ENCODE data around the gene KCNJ11. TPM values are rescaled to one million over a fixed set of nuclear protein-coding genes. Genes with fewer than 3 reads are reported as not detected.

KCNJ11 gene
- total RNA-seq, 3 donors from 2014 or later, result 1.2 to 3.9 (median 1.6) TPM

DNA sequence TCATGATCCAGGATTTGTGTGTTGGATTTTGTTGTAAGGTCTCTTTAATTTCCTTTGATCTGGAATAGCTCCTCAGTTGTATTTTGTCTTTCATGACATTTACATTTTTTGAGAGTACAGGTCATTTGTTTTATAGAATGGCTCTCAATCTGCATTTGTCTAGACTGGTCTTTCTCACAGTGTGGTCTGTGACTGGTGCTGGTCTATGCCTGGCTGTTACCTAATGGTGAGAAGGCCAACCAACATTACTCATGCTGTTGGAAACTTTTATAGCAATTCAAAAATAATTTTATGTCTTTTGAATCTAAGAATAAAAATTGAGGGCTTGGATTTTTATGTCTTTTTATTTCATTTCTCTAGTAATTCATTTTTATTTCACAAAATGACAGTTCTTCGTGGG, 40.8 kb downstream of the KCNJ11 start:
- Histone ChIP-seq H3K36me3 (ENCODE audit: low read depth) (no peaks in the 10 kb centered on the region), H3K9me3 (no peaks in the 10 kb centered on the region), H3K4me3 (no peak overlapping the region), H3K4me1 (ENCODE audit: low read depth) (peaks cover 4% of the 10 kb centered on the region)
- intact Hi-C loops (cut with DNase I, micrococcal nuclease), result no loop called here
- DNase-seq, result no peak
- no peak for ATAC-seq
- TF ChIP-seq, protein P1, sequence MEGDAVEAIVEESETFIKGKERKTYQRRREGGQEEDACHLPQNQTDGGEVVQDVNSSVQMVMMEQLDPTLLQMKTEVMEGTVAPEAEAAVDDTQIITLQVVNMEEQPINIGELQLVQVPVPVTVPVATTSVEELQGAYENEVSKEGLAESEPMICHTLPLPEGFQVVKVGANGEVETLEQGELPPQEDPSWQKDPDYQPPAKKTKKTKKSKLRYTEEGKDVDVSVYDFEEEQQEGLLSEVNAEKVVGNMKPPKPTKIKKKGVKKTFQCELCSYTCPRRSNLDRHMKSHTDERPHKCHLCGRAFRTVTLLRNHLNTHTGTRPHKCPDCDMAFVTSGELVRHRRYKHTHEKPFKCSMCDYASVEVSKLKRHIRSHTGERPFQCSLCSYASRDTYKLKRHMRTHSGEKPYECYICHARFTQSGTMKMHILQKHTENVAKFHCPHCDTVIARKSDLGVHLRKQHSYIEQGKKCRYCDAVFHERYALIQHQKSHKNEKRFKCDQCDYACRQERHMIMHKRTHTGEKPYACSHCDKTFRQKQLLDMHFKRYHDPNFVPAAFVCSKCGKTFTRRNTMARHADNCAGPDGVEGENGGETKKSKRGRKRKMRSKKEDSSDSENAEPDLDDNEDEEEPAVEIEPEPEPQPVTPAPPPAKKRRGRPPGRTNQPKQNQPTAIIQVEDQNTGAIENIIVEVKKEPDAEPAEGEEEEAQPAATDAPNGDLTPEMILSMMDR (IDR thresholded peaks at IDR 0.05), result no peak

DNA sequence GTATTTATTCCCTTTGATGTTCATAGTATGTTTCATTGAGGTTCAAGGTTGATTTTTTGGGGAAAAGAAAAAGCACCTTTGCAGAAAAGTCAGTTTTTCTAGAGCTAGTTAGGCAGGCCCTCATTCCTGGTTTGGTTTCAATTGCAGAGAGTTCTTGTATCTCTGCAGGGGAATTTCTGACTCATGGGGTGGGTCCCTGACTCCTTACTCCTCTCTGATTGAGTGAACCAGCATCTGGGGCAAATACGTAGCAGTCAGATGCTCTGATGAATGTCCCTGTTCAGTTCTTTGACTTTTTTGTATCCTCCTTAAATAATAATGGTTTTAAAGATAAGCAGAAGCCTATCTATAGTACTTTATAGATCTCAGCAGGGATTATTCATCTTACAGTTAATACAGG, 44.6 kb downstream of the KCNJ11 start:
- TF ChIP-seq, protein P1 (IDR thresholded peaks at IDR 0.05), result no peak
- DNase-seq, result no peak
- Histone ChIP-seq H3K9me3 (no peaks in the 10 kb centered on the region), H3K36me3 (ENCODE audit: low read depth) (no peaks in the 10 kb centered on the region), H3K4me1 (ENCODE audit: low read depth) (no peaks in the 10 kb centered on the region), H3K4me3 (no peak overlapping the region)
- intact Hi-C loops (cut with DNase I, micrococcal nuclease), result no loop called here
- no peak for ATAC-seq

DNA sequence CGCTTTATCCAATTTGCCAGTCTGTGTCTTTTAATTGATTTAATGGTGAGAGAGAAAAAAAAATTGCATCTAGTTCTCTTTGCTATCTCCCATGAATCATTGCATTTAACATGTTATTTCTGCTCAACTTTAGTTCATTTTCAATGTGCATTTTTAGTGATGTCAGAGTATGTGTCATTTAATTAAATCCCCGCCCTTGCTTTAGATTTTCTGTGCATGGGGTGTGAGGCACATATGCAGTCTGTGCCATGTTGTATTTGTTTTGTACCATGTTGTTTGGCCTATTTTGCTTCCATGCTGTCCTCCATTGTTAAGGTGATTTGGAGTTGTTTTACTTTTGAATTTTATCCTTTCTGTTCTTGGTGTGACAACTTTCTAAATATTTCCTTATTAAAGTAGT, 45.2 kb downstream of the KCNJ11 start:
- intact Hi-C loops (cut with DNase I, micrococcal nuclease), result no loop called here
- H3K4me1 ChIP-seq (ENCODE audit: low read depth), result no peaks in the 10 kb centered on the region
- DNase-seq (no peak), ATAC-seq (no peak)
- H3K9me3 ChIP-seq, result no peaks in the 10 kb centered on the region
- no peak overlapping the region for H3K4me3 ChIP-seq
- TF ChIP-seq, protein P1 (IDR thresholded peaks at IDR 0.05), result no peak
- no peaks in the 10 kb centered on the region for H3K36me3 ChIP-seq (ENCODE audit: low read depth)

Other genes starting within 250 kb of the KCNJ11 start
- 10 to 100 TPM; 48.5 to 75.7 (median 49.3) TPM for gene PIK3C2A, start 180.7 kb downstream of the KCNJ11 start, total RNA-seq
- gene NUCB2, start 111.9 kb downstream of the KCNJ11 start, total RNA-seq, result 10 to 100 TPM; 22.4 to 75.4 (median 49.9) TPM
- 10 to 100 TPM in 2 of 3 donors, 1 to 10 TPM in 1; 6.0 to 16.7 (median 10.7) TPM for gene NCR3LG1, start 36.9 kb downstream of the KCNJ11 start, total RNA-seq
- gene ABCC8, start 88.2 kb upstream of the KCNJ11 start, total RNA-seq, result 1 to 10 TPM; 2.2 to 4.1 (median 3.3) TPM
- 100 to 1,000 TPM in 2 of 3 donors, 10 to 100 TPM in 1; 81.7 to 229 (median 141) TPM for gene USH1C, start 155.8 kb upstream of the KCNJ11 start, total RNA-seq
- under 1 TPM in 1 of 3 donors, not detected in 2; 0.06 TPM for gene OTOG, start 158.6 kb upstream of the KCNJ11 start, total RNA-seq

All from mucosa of descending colon (tissue), 3 donors.